Measurements from ENCODE around the gene ZMYM2. TPM values are rescaled to one million over a fixed set of nuclear protein-coding genes. Genes with fewer than 3 reads are reported as not detected.

Gene ZMYM2
- polyA plus RNA-seq, 1 experiment, result 11.6 TPM

- CTCF ChIA-PET, result no interaction called here
- H3K27me3 ChIP-seq (ENCODE audit: control insufficient read depth, insufficient read depth, low read length), result no peaks in the 10 kb centered on the region
- no peak overlapping the region for H3K4me3 ChIP-seq (ENCODE audit: low read depth, low read length)
- TF ChIP-seq CTCF (IDR thresholded peaks at IDR 0.05; ENCODE audit: insufficient read depth, low read depth, low read length), result no peak
- peaks cover 6% of the 10 kb centered on the region for H3K36me3 ChIP-seq (ENCODE audit: control insufficient read depth, insufficient read depth, low read length)
- no peak for DNase-seq (ENCODE audit: low read depth)
- POLR2A ChIA-PET, result no interaction called here
These were observed 95.4 kb downstream of the ZMYM2 start for GRCh38 chr13:20053891-20054290.

GRCh38 chr13:20054586-20054985 is 96.1 kb downstream of the ZMYM2 start:
- POLR2A ChIA-PET, result no interaction called here
- Histone ChIP-seq H3K4me3 (ENCODE audit: low read depth, low read length) (no peak overlapping the region), H3K27me3 (ENCODE audit: control insufficient read depth, insufficient read depth, low read length) (no peaks in the 10 kb centered on the region), H3K36me3 (ENCODE audit: control insufficient read depth, insufficient read depth, low read length) (peaks cover 8% of the 10 kb centered on the region)
- CTCF ChIA-PET, result no interaction called here
- DNase-seq (ENCODE audit: low read depth), result no peak
- no peak for TF ChIP-seq CTCF (IDR thresholded peaks at IDR 0.05; ENCODE audit: insufficient read depth, low read depth, low read length)

DNA sequence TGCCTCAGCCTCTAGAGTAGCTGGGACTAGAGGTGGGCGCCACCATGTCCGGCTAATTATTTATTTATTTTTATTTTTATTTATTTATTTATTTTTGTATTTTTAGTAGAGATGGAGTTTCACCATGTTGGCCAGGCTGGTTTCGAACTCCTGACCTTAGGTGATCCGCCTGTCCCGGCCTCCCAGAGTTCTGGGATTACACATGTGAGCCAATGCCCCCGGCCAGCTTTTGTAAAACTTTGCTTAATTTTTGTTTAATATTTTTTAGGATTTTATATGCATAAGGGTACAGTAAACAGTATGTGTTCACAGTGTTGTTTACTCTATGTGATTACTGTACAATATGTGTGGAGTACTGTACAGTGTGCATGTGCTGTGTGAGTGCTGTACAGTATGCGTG is 98.7 kb downstream of the ZMYM2 start:
- Histone ChIP-seq H3K4me3 (ENCODE audit: low read depth, low read length) (no peak overlapping the region), H3K27me3 (ENCODE audit: control insufficient read depth, insufficient read depth, low read length) (no peaks in the 10 kb centered on the region), H3K36me3 (ENCODE audit: control insufficient read depth, insufficient read depth, low read length) (peaks cover 11% of the 10 kb centered on the region)
- ChIA-PET CTCF (no interaction called here), POLR2A (no interaction called here)
- DNase-seq (ENCODE audit: low read depth), result no peak
- no peak for TF ChIP-seq CTCF (IDR thresholded peaks at IDR 0.05; ENCODE audit: insufficient read depth, low read depth, low read length)

DNA sequence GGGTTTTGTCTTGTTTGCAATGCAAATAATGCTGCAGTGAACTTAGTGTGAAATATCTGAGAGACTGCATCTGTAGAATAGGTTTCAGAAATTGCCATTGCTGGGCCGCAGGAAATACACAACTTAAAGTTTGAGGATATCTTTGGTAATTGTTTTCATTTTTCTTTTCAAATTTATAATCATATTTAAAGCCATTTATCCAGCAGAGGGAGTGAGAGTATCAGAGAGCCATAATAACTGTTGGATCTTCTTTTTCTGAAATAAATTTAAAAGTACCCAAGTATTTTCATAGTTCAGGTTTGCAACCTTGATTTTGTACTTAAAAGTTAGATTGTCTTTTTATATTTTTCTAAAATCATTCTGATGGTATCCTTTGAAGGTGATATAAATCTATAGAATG is 99.4 kb downstream of the ZMYM2 start:
- CTCF ChIA-PET, result no interaction called here
- no peak for TF ChIP-seq CTCF (IDR thresholded peaks at IDR 0.05; ENCODE audit: insufficient read depth, low read depth, low read length)

GRCh38 chr13:20058476-20058875 is 99.9 kb downstream of the ZMYM2 start:
- DNase-seq (ENCODE audit: low read depth), result no peak
- no peak for TF ChIP-seq CTCF (IDR thresholded peaks at IDR 0.05; ENCODE audit: insufficient read depth, low read depth, low read length)
- ChIA-PET POLR2A (no interaction called here), CTCF (no interaction called here)
- Histone ChIP-seq H3K4me3 (ENCODE audit: low read depth, low read length) (no peak overlapping the region), H3K27me3 (ENCODE audit: control insufficient read depth, insufficient read depth, low read length) (no peaks in the 10 kb centered on the region), H3K36me3 (ENCODE audit: control insufficient read depth, insufficient read depth, low read length) (peaks cover 11% of the 10 kb centered on the region)

More for the DNA sequence above, 99.4 kb downstream of the ZMYM2 start:
- DNase-seq (ENCODE audit: low read depth), result no peak
- POLR2A ChIA-PET, result no interaction called here
- Histone ChIP-seq H3K36me3 (ENCODE audit: control insufficient read depth, insufficient read depth, low read length) (peaks cover 11% of the 10 kb centered on the region), H3K4me3 (ENCODE audit: low read depth, low read length) (no peak overlapping the region), H3K27me3 (ENCODE audit: control insufficient read depth, insufficient read depth, low read length) (no peaks in the 10 kb centered on the region)
